Mesendoderm (in vitro differentiated cells): ENCODE results near the gene UPB1.

Source experiments
- DNase-seq: peaks from one replicate; pipeline ENCODE4 v3.0.0; 2013
- H2AK5ac ChIP-seq: 2 replicates; pipeline ENCODE4 v1.6.1; 2013; ENCODE audit warnings: low read length, inconsistent platforms
- H2BK120ac ChIP-seq: 2 replicates; pipeline ENCODE4 v1.6.1; 2013; ENCODE audit warnings: low read depth, mild to moderate bottlenecking, low read length, moderate library complexity, mixed read lengths
- H2BK15ac ChIP-seq: replicated peaks from 2 replicates; pipeline ENCODE4 v1.6.1; 2013; ENCODE audit warnings: low read depth, mild to moderate bottlenecking, moderate library complexity
- H2BK5ac ChIP-seq: 2 replicates; pipeline ENCODE4 v1.6.1; 2013; ENCODE audit warnings: low read length, inconsistent platforms
- H3K18ac ChIP-seq: 2 replicates; pipeline ENCODE4 v1.6.1; 2013; ENCODE audit warnings: mild to moderate bottlenecking, low read length, mixed read lengths
- H3K23ac ChIP-seq: one replicate; pipeline ENCODE4 v1.6.1; 2013; ENCODE audit warnings: low read length
- H3K27ac ChIP-seq: 2 replicates; pipeline ENCODE4 v1.5.1; 2013; ENCODE audit warnings: low read depth, mild to moderate bottlenecking, inconsistent platforms, low read length, moderate library complexity
- H3K27me3 ChIP-seq: 2 replicates; pipeline ENCODE4 v1.6.1; 2013; ENCODE audit warnings: low read length, control low read depth, mild to moderate bottlenecking, inconsistent platforms; ENCODE audit not compliant: insufficient read depth, poor library complexity
- H3K36me3 ChIP-seq: 2 replicates; pipeline ENCODE4 v1.6.1; 2013; ENCODE audit warnings: low read length, inconsistent platforms; ENCODE audit not compliant: control insufficient read depth, insufficient read depth
- H3K4ac ChIP-seq: one replicate; pipeline ENCODE4 v1.6.1; 2013; ENCODE audit warnings: low read depth, mild to moderate bottlenecking, low read length, moderate library complexity
- H3K4me1 ChIP-seq: 2 replicates; pipeline ENCODE4 v1.6.1; 2013; ENCODE audit warnings: low read depth, low read length, inconsistent platforms; ENCODE audit not compliant: control insufficient read depth
- H3K4me2 ChIP-seq: 2 replicates; pipeline ENCODE4 v1.6.1; 2013; ENCODE audit warnings: low read length
- H3K4me3 ChIP-seq: 2 replicates; pipeline ENCODE4 v1.5.1; 2013; ENCODE audit warnings: mild to moderate bottlenecking, low read length
- H3K56ac ChIP-seq: one replicate; pipeline ENCODE4 v1.6.1; 2013; ENCODE audit warnings: low read length
- H3K79me1 ChIP-seq: 2 replicates; pipeline ENCODE4 v1.6.1; 2013; ENCODE audit warnings: low read length, inconsistent platforms
- H3K79me2 ChIP-seq: 2 replicates; pipeline ENCODE4 v1.6.1; 2013; ENCODE audit warnings: mild to moderate bottlenecking, low read length; ENCODE audit not compliant: control insufficient read depth, insufficient read depth
- H3K9ac ChIP-seq: 2 replicates; pipeline ENCODE4 v1.6.1; 2013; ENCODE audit warnings: low read length, inconsistent platforms
- H4K5ac ChIP-seq: one replicate; pipeline ENCODE4 v1.6.1; 2013; ENCODE audit warnings: low read length
- H4K8ac ChIP-seq: one replicate; pipeline ENCODE4 v1.6.1; 2013; ENCODE audit warnings: low read depth, mild to moderate bottlenecking, control low read depth, low read length, moderate library complexity
- WGBS: extraction: QIAGEN DNeasy Blood & Tissue Kit; methylation state at CpG from one replicate; pipeline ENCODE4 v1.1.7; 2013; ENCODE audit warnings: low lambda C conversion rate, missing lambda C conversion rate; ENCODE audit not compliant: insufficient coverage; ENCODE audit errors: extremely low coverage; 5-methylcytosine and 5-hydroxymethylcytosine counted together

UPB1 gene

GRCh38 chr22:24504540-24504939, 9.4 kb downstream of the UPB1 start:
- H2AK5ac ChIP-seq = no peak overlapping the region
- H4K5ac ChIP-seq = no peak overlapping the region
- WGBS = no CpG with 5 or more reads among the region's 2 CpGs
- H3K4ac ChIP-seq = no peak overlapping the region
- no peaks in the 10 kb centered on the region for H3K36me3 ChIP-seq
- H3K9ac ChIP-seq = no peak overlapping the region
- no peak overlapping the region for H3K23ac ChIP-seq
- H3K4me3 ChIP-seq = no peak overlapping the region
- DNase-seq = no peak
- H3K27me3 ChIP-seq = no peaks in the 10 kb centered on the region
- no peak overlapping the region for H3K4me2 ChIP-seq
- H3K79me1 ChIP-seq = no peaks in the 10 kb centered on the region
- H3K56ac ChIP-seq = no peak overlapping the region
- no peak overlapping the region for H2BK5ac ChIP-seq
- H2BK120ac ChIP-seq = no peak overlapping the region
- H3K18ac ChIP-seq = no peak overlapping the region
- H4K8ac ChIP-seq = no peak overlapping the region
- peaks cover 6% of the 10 kb centered on the region for H3K4me1 ChIP-seq
- no peaks in the 10 kb centered on the region for H3K79me2 ChIP-seq
- no peak overlapping the region for H2BK15ac ChIP-seq
- no peak overlapping the region for H3K27ac ChIP-seq

- no peak overlapping the region for H3K56ac ChIP-seq
- WGBS = no CpG with 5 or more reads among the region's 3 CpGs
- no peaks in the 10 kb centered on the region for H3K27me3 ChIP-seq
- H3K79me2 ChIP-seq = no peaks in the 10 kb centered on the region
- H3K4me3 ChIP-seq = no peak overlapping the region
- no peak overlapping the region for H3K4me2 ChIP-seq
- no peaks in the 10 kb centered on the region for H3K36me3 ChIP-seq
- no peak overlapping the region for H2BK120ac ChIP-seq
- no peak for DNase-seq
- no peak overlapping the region for H3K4ac ChIP-seq
- H3K18ac ChIP-seq = no peak overlapping the region
- H3K9ac ChIP-seq = no peak overlapping the region
- H3K4me1 ChIP-seq = peaks cover 6% of the 10 kb centered on the region
- H3K79me1 ChIP-seq = no peaks in the 10 kb centered on the region
- H2BK5ac ChIP-seq = no peak overlapping the region
- H4K8ac ChIP-seq = no peak overlapping the region
- H2BK15ac ChIP-seq = no peak overlapping the region
- H3K27ac ChIP-seq = no peak overlapping the region
- no peak overlapping the region for H3K23ac ChIP-seq
- no peak overlapping the region for H2AK5ac ChIP-seq
- H4K5ac ChIP-seq = peak overlapping the region; percentile 35
These were observed 10.0 kb downstream of the UPB1 start for GRCh38 chr22:24504956-24505736.

- Histone ChIP-seq H3K56ac (peak overlapping the region; percentile 29), H3K4me2 (no peak overlapping the region), H3K4ac (no peak overlapping the region), H2BK5ac (no peak overlapping the region), H3K4me1 (peaks cover 3% of the 10 kb centered on the region), H2BK120ac (no peak overlapping the region), H3K79me2 (no peaks in the 10 kb centered on the region), H3K4me3 (no peak overlapping the region), H3K27ac (no peak overlapping the region), H4K8ac (no peak overlapping the region), H3K23ac (no peak overlapping the region), H3K18ac (no peak overlapping the region), H4K5ac (no peak overlapping the region), H2BK15ac (no peak overlapping the region), H3K79me1 (no peaks in the 10 kb centered on the region), H3K36me3 (no peaks in the 10 kb centered on the region), H2AK5ac (no peak overlapping the region), H3K27me3 (no peaks in the 10 kb centered on the region), H3K9ac (no peak overlapping the region)
- no peak for DNase-seq
- WGBS = no CpG with 5 or more reads among the region's 6 CpGs
These were observed 11.8 kb downstream of the UPB1 start for GRCh38 chr22:24506802-24507438.

- no peak overlapping the region for H2BK5ac ChIP-seq
- H3K56ac ChIP-seq = no peak overlapping the region
- no peak overlapping the region for H3K9ac ChIP-seq
- peaks cover 3% of the 10 kb centered on the region for H3K4me1 ChIP-seq
- no peak overlapping the region for H3K23ac ChIP-seq
- H3K27me3 ChIP-seq = no peaks in the 10 kb centered on the region
- no peak overlapping the region for H2AK5ac ChIP-seq
- no peak overlapping the region for H3K4me2 ChIP-seq
- no CpG with 5 or more reads among the region's 7 CpGs for WGBS
- H4K8ac ChIP-seq = no peak overlapping the region
- no peak overlapping the region for H3K4me3 ChIP-seq
- no peak overlapping the region for H3K27ac ChIP-seq
- H4K5ac ChIP-seq = no peak overlapping the region
- no peak overlapping the region for H3K18ac ChIP-seq
- no peak for DNase-seq
- H3K79me1 ChIP-seq = no peaks in the 10 kb centered on the region
- H3K79me2 ChIP-seq = no peaks in the 10 kb centered on the region
- no peak overlapping the region for H2BK15ac ChIP-seq
- H2BK120ac ChIP-seq = no peak overlapping the region
- H3K4ac ChIP-seq = no peak overlapping the region
- H3K36me3 ChIP-seq = no peaks in the 10 kb centered on the region
These were observed 12.6 kb downstream of the UPB1 start for GRCh38 chr22:24507716-24508115.

GRCh38 chr22:24510637-24511625, 15.8 kb downstream of the UPB1 start:
- H3K36me3 ChIP-seq = no peaks in the 10 kb centered on the region
- no peak overlapping the region for H3K4me2 ChIP-seq
- peak overlapping the region; percentile 25 for H2BK5ac ChIP-seq
- H3K27ac ChIP-seq = no peak overlapping the region
- DNase-seq = peak; percentile 63
- H3K4ac ChIP-seq = no peak overlapping the region
- H3K4me1 ChIP-seq = peaks cover 3% of the 10 kb centered on the region
- no peak overlapping the region for H3K4me3 ChIP-seq
- no peak overlapping the region for H2BK15ac ChIP-seq
- H2BK120ac ChIP-seq = no peak overlapping the region
- no peak overlapping the region for H3K56ac ChIP-seq
- H2AK5ac ChIP-seq = no peak overlapping the region
- no CpG with 5 or more reads among the region's 10 CpGs for WGBS
- H3K18ac ChIP-seq = no peak overlapping the region
- no peak overlapping the region for H3K9ac ChIP-seq
- no peak overlapping the region for H4K8ac ChIP-seq
- no peaks in the 10 kb centered on the region for H3K79me2 ChIP-seq
- no peaks in the 10 kb centered on the region for H3K27me3 ChIP-seq
- no peaks in the 10 kb centered on the region for H3K79me1 ChIP-seq
- H3K23ac ChIP-seq = no peak overlapping the region
- H4K5ac ChIP-seq = no peak overlapping the region
